HG03575 (cell line): ENCODE results near the gene CRAMP1.

Experiments
- ATAC-seq: cut with Tn5 transposase; IDR thresholded peaks from one replicate; pipeline ENCODE4 v1.9.1; 2021; ENCODE audit not compliant: unreplicated experiment, insufficient number of reproducible peaks, low FRiP score; ENCODE audit errors: extremely low read depth

The CRAMP1 gene

DNA sequence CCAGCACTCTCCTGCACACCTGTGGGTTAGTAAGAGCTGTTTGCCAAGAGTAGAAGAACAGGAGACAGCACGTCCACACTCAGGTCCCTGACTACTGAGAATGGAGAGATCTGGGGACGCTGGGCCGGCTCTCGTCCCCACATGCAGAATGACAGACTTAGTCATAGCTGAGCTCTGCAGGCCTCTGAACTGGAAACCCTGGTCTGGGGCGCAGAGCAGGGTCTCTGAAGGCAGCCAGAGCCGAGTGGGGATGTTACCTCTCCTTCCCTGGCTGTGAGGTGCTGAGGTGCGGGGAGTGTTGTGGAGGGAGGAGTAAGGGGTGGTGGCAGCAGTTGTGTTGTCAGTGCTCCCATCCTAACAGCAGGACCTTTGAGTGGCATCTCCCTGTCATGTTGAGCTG lies 58.7 kb downstream of the CRAMP1 start:
- ATAC-seq = no peak

DNA sequence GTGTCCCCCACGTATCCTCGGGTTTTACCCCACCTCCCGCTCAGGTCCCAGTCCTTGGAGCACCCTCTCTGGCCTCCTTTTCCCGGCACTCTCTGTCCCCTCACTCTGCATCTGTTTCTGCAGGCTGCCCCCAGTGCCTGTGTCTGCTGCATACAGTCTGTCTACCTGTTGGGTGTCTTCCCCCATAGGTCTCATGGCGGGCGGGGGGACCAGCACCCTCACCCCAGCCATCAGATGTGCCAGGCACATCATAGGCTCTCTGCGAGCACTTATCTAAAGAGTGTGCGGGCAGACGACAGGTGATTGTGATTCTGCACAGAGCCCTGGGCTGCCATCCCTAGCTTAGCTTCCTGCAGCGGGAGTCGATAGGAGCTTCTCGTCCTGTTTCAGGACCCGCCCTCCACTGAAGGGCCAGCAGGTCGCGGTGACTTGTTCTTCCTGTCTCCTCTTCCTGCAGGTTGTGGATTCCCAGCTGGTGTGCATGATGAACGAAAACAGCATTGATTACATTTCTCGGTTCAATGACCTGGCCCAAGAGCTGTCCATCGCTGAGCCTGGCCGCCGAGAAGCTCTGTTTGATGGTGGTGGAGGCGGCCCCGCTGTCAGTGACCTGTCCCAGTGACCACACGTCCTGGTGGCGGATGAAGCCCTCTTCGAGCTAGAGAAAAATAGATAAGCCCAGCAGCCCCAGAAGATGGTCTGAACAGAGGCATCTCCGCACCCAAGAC lies 61.4 kb downstream of the CRAMP1 start:
- ATAC-seq = no peak

DNA sequence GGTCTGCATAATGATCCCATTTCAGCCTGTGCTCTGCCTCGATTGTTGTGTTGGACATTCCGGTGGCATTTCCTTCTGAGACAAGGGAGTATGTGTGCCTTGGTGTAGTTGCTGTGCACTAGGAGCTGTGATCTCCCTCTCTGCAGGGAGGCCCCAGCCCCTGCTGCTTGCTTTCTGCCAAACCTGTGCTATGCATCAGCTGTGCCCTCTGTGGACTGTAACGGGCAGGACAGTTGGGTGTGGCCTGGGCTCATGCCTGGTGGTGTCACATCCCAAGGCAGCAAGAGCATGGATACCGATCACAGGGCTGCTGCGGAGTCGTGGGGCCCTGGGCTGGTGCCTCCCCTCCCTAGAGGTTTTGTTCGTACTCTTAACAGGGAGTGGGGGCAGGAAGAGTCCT lies 62.1 kb downstream of the CRAMP1 start:
- ATAC-seq = no peak

DNA sequence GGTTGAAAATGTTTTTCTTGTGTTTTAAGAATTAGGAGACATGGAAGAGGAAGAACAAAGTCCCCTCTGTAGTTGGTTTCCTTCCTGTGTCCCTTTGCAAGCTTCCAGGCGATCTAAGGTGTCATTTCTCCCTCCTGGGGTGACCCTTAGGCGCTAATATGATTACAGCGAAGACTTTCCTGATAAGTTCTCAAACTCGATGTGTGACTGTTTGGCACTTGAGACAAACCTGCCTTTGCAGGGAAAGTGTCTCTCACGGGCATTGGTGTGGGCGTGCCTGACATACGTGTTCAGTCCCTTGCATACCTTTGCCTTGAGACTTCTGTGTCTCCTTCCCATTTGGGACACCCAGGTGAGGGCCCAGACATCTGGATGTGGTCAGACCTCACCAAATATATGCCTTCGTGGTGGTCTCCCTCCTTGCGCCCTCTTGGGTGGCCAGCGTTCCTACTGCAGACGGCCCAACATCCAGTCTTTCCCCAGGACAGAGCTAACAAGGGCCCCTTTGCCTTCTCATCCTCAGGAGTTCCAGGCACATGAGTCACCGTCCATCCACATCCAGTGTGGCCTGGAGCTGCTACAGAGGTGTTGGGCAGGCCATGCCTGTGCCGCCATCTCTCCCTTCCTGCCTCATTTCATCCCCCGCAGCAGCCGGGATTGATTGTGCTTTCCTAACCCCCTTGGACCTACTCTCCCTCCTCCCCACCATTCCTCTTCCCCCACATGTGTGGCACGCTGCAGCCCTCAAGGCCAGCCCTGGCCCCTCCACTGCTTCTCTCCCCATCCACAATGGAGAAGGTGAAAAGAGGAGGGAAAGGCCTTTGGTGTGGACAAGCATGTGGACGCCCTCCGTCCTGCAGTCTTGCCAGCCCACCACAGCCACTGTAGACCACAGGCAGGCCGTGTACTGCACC lies 62.8 kb downstream of the CRAMP1 start:
- no peak for ATAC-seq

DNA sequence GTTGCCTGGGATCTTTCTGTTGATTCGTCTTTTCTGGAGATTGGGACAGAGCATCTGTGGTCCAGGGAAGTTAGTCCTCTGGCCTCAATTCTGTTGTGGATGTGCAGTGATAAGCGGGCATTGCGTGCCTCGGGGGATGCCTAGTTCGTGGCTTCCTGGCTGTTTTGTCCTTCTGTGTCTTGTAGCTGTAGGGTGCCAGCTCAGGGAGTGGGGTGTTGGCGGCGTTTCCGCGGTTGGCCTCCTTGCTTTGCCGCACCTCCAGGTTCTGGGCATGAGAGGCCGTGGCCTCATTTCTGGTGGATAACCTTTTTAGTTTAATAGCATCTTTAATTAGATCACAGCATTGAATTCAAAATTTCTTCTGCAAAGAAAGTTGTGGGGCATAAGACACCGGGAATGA lies 64.5 kb downstream of the CRAMP1 start:
- no peak for ATAC-seq

DNA sequence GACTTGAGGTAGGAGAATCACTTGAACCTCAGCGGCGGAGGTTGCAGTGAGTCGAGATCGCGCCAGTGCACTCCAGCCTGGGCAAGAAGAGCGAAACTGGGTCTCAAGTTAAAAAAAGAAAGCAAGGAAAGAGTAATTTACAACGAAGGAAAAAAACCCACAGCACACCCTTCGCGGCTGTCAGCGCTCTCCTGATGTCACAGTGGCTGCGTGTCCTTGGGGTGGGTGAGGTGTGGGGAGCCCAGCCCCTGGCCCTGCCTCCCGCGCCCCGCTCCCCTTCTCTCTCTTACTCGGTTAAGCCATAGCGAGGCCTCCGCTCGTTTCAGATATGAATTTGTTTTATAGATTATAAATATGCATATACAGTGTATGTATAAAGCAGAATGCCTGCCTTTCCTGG lies 65.2 kb downstream of the CRAMP1 start:
- ATAC-seq = no peak

DNA sequence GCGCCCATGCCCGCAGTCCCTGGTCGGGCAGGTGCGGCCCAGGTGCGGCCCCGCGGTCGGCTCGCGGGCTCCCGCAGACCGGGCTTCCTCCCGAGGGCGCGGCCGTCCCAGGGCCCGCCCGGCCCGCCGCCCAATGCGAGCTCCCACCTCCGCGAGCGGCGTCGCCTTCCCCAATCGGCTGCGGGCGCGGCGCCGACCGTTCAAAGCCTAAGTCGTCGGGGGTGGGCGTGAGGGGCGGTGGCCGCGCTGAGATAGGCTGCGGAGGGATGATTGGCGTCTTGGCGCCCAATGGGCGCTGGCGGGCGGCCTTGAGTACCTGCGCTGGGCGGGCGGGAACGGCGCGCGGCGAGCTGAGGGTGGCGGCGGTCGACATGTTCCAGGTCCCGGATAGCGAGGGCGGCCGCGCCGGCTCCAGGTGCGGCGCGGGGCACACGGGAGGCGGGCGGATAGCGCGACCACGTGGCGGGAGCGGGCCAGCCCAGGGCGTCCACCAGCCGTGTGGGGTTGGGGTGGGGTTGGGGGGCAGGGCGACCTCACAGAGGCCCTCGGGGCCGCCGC lies 65.9 kb downstream of the CRAMP1 start, which contains the start of gene JPT2:
TSS of gene JPT2 (plus strand) at position 338 of the 558 bp plus-strand sequence. CDS start at position 372, 34 bp downstream.
- no peak for ATAC-seq

DNA sequence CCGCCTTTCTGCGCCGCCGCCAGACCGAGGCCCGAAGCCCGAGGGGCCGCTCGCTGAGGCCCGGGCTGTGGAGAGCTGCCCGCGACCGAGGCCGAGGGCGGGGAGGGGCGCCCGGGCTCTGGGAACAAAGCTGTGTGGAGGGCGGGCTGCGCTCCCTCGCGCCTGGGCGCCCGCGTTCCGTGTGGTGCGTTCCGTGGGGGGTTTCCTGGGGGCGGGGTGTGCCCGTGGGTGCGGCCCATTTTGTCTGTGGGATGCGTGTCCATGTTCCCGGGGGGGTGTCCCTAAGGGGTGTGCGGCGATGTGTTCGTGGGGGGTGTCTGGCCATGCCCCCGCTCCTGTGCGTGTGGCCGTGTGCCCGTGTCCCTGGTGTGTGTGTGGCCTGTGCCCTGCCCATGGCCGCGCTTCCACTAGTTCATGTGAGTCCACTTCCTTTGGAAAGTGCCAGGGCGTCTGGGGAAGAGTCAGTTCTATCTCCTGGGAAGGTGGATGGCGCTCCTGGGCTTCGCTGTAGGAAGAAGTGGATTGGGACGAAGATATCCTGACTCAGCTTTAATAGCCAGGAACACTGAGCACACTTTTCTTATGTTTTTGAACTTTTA lies 66.4 kb downstream of the CRAMP1 start:
- no peak for ATAC-seq

DNA sequence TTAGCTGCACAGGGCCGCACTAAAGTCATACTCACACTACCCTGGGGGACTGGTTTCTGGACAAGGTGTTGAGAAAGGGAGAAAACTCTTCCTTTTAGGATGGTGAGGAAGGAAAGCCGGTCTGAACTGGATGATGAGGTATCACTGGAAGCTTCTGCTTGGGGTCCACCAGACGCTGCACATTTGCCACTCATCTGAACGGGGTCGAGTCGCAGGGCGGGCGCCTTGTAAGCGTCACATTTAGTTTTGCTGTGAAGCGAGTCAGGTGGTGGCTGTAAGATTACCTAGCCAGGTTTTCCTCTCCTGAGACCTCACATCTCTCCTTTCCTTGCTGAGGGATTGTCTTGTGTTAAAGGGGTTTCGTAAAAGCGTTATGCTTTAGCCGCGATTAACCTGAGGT lies 68.2 kb downstream of the CRAMP1 start:
- no peak for ATAC-seq

DNA sequence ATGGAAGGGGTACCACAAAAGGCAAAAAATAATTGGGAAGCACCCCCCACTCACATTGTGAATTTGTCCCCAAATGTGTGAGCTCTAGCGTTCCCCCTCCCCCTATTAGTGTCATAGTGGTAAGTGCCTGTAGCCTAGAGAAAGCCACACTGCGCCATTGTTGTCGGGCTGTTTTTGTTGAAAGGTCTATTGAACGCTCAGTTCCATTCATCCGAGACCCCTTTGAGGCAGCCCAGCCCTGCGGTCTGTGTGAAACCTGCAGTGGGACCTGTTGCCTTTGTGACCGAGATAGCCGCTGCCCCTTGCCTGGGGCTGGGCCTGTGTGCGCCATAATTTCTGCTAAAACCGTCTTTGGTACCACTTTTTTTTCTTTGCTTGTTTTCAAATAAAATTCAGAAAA lies 68.9 kb downstream of the CRAMP1 start:
- no peak for ATAC-seq

DNA sequence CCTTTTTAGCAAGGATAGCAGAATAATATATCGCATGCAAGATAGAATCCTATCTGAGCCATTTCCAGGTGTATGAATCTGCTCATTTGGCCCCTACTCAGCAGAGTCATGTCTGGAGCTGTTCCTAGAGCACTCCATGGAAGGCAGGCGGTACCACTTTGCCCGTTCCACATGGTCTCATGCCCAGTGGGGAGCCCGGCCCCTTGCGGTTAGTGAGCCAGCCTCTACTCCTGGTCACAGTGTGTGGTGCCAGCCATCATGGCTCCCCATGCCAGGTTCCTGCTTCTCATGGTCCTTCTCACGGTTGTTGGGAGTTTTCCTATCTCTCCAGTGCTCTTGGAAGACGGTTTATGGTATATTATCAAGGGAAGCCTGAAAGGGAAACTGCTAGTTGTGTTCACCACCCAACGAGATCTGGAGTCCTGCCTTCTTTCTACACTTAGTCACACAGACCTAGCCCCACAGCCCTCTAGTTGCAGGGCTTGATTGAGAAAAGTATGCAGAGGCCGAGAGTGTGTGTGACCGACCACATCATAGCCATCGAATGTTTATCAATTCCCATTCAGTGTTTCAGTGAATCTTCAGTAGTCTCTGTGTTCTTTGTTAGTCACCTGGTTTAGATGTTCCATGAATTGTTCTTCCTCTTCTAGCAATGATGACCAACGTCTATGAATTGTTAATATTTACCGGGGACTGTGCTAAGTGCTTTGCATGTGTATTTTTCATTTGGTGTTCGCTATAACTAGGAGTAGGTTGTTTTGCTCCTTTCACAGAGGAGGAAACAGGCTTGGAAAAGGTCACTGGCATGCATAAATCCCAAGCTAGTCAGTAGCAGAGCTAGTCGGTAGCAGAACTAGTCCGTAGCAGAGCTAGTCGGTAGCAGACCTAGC lies 75.5 kb downstream of the CRAMP1 start:
- ATAC-seq = no peak

DNA sequence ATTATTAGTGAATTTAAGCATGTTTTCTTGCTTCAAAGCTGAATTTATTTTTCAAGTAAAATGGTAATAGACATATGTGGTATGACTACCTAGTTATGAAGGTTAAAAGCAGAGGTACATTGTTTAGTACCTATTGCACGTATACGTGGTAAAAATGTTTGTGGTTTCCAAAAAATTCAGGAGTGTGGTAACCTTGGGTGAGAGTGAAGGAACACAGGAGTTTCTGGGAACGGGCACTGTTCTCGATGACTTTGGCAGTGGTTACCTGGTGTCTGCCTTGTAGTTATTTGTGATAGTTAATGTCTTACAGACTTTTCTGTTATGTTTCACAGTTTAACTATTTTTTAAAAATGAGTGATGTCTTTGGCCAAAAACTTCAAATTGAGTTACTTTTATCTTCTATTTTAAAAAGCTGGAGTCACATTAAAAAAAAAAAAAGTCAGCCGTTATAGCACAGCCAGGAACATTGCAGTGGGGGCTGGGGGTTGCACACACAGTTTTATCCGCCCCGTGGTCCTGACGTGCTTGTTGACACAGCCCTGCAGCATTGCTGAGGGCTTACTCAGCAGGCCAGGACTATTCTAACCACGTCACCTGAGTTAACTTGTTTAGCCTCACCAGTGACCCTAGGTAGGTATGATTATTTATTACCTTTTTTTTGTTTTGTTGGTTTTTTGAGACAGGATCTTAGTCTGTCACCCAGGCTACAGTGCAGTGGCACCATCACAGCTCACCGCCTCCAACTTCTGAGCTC lies 76.8 kb downstream of the CRAMP1 start:
- ATAC-seq = no peak

DNA sequence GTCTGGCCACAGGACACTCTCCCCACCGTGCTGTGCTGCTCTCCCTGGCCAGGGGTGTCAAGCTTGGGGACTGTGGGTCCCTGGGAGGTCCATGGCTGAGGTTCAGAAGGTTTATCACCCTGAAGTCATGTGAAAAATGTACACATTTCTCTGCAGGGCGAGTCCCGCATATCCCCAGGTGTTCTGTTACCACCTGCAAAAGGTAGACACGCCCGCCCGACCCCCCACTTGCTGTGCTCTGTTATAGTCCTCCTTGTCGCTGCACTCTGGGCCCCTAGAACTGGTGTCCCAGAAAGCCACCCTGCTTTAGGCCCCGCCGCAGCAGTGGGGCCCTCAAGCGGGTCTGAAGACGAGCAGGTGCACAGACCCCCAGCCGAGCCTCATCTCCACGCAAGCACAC lies 77.7 kb downstream of the CRAMP1 start:
- no peak for ATAC-seq

DNA sequence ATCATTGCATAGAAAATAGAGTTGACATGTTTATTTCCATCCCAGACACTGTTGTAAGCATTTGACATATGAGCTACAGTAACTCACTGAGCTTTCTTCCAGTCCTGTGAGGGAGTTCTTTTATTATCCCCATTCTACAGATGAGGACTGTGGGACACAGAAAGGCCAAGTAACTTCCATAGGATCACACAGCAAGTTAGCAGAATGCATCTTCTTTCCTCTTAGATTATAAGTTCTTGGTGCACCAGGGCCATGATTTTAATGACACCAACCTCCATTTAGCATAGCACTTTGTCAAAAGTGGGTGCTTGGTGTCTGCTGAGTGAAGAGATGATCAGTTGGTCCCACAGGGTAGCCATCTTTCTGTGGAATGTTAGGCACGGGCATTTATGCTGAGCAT lies 78.7 kb downstream of the CRAMP1 start:
- no peak for ATAC-seq

DNA sequence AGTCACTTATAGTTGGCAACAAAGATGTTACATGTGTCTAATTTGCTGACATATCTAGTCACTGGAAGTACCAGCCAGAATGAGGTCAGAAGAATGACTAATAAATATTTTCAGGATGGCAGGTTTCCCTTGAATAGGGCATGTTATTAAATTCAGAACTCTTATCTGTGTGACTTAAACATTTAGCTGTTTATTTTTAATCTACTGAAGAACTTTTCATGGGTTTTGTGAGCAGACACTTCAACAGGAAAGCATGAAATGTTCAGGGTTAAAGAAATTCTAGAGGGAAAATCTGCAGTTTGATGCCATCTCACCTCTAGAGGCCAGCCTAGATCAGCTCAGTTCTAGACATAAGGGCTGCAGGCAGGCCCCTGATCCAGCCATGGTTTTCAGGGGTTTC lies 79.1 kb downstream of the CRAMP1 start:
- ATAC-seq = no peak

DNA sequence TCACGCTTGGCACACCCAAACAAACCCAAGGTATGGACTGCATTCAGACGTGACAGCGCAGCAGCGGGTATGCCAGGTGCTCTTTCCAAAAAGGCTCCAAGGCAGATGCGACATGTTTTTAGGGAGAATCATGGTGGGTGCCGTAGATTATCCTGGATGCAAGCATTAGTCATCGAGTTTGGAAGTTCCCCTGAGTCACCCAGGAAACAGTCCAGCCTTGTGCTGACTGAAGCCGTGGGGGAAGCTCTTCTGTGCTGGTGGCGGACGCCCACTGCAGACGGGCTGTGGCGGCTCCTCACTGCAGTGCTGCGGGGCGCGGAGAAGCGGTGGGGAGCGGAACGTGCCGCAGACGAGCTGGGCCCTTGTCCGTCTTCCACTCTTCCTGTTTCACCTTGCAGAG lies 79.8 kb downstream of the CRAMP1 start:
- no peak for ATAC-seq

DNA sequence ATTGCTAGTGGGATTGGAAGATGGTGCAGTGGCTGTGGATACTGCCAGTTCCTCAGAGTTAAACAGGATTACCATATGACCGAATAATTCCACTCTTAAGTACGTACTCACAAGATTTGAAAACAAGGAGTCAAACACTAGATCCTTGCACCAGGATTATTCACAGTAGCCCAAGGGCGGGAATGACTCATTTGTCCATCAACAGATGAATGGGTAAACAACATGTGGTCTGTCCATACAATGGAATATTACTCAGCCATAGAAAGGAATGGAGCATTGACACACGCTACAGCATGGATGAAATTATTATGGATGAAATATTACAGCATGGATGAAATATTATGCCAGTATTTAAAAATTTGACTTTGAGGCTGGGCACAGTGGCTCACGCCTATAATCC lies 84.7 kb downstream of the CRAMP1 start:
- ATAC-seq = no peak

DNA sequence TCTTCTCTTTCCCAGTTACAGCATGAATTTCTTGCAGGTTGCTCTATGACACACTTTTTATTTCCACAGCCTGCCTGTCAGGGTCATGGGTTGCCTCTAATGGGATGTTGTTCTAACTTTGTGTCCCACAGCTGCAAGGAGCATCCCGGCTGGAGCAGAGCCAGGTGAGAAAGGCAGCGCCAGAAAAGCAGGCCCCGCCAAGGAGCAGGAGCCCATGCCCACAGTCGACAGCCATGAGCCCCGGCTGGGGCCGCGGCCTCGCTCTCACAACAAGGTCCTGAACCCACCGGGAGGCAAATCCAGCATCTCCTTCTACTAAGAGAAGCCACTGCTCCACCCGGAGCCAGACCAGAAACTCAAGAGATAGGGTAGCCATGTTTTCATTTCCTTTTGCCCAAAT lies 86.5 kb downstream of the CRAMP1 start:
- no peak for ATAC-seq
